ENCODE measurements around the gene CCDC175.

Gene CCDC175

DNA sequence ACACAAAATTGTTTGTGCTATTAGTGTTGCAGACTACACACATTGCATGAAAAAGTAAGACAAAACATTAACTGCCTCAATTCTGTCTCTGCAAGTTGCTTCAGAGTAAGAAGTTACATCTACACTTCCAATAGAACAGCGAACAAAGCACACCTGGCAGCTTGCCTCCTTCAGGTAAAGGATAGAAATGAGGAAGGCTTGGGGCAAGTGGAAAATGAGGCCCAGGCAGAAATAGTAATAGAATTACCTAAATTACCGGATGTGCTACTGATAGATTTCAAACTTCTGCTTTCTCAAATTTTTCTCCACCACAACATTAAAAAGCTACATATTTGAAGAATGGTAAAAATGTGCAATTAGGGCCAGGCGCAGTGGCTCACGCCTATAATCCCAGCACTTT is 37.7 kb downstream of the CCDC175 start:
- no peak for DNase-seq

DNA sequence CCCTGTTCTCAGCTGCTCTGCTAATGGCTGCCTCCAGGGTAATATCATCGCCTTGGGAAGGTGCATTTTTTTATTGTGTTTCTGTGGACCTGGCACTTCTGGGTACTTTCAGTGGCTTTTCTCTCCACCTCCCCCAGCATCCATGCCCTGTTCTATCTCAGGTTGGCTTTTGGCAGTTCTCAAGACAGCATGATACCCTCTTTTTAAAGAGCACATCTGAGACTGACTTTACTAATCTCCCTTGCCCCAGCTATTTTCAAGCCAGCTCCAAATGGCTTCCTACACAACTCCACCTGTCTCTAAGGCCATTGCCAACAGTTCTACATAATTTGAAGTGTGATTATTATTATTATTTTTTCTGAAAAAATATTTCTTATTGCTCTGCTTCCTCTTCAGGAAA is 39.1 kb downstream of the CCDC175 start:
- DNase-seq = no peak

DNA sequence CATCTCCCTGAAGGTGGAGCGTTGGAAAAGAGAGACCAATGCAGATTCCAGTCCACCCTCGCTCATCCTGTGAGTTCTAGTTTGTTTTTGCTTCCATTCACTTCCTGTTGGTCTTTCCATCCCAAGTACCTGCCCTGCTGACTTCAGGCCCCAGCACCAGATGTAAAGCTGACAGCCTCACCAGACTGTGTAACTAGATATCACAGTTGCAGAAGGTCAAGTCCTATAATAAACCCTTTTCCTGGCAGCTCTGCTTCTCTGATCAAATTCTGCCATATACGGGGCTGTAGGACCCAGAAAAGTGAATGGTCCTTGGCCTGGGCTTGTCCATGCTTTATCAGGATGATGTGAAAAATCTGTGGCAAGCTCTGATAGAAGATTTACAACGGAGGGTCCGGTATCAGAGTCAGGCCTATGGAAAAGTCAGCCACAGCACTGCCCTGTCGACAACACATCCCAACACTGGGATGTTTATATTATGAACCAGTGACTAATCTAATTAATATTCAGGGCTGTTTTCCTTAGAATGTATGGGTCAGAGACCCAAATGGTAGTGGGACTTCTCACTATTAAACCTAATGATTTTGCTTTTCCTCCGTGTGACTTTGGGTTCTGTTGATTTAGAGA is 42.1 kb downstream of the CCDC175 start:
- no peak for DNase-seq

DNA sequence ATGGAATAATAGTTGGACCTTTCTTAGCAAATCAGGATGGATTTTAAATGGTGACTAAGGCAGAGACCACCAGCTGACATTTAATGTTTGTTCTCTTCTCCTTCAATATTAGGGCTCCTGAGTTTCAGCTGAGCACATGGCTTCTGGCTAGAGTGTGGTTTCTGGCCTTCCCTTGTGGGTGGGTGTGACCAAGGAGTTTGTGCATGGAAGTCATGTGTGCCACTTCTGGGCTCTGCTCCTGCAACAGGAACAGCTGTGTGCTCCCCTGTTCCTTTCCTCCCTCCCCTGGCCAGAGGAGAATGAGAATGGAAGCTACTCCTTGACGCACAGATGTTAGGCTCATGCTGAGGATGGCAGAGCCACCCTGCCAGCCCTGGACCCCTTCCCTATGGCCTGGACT is 44.2 kb downstream of the CCDC175 start:
- DNase-seq = no peak

DNA sequence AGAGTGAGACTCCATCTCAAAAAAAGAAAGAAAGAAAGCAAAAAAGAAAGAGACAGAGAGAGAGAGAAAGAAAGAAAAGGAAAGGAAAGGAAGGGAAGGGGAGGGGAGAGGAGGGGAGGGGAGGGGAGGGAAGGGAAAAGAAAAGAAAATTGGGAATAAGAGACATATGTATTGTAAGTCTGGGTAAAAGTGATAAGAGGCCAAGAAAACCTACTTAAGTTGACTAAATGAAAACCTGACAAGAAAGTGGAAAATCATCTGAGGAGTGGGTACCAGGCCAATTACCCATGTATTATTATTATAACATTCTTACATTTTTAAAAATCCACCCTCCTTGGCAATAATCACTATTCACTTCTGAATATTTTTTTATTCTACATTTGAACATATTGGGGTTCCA is 46.3 kb downstream of the CCDC175 start:
- no peak for DNase-seq

DNA sequence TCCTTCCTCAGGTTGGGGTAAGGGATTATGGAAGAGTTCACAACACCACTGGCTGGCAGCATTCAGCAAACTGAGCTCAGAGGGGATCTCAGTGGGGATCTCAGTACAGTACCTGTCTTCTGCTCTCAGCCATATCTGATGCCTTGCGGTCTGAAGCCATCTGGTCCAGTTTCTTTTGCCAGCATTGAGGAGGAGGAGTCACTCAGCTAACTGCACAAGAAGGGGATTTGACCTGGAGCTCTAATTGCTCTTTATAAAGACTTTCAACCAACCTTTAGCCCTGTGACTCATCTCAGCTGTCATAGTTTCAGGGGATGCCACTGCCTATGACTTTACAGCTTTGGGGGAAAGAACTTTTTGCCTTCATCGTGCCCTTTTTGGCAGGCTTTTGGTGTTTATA is 47.4 kb downstream of the CCDC175 start:
- no peak for DNase-seq

DNA sequence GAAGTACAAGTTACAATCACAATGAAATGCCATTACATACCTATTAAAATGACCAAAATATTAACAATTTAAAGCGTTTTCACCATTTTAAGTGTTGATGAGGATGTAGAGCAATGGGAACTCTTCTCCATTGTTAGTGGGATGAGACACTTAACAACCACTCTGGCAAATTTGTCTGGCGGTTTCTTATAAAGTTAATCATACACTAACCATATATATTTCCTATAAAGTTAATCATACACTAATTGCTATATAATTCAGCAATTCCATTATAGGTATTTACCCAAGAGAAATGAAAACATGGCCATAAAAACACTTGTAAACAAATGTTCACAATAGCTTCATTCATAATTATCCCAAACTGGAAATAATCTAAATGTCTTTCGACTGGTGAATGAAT is 56.4 kb downstream of the CCDC175 start:
- DNase-seq = no peak

DNA sequence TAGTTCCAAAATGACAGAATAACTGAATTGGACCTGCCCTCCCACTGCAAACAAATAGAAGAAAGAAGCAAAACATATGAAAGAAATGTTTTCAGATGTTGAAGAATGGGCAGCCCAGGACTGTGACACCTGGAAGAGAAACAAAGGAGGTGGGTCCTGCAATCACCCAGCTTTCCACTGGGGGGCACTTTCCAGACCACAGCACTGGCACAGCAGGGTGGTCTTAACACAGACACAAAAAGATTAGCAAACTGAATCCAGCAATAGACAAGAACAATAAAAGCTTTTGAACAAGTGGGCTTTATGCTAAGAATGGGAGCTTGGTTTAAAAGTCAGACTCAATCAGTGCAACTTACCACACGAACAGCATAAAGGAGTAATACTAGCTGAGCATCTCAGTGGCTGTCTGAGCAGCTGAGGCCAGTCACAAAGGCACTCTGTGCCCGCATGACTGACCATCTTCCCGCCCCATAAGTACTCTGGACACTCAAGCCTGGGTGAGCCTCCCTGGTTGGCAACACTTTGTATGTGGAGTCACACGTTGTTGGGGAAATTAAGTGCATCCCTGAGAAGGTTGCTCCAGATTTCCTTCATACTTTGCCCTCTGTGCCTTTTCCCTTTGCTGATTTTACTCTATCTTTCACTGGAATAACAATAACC is 64.6 kb downstream of the CCDC175 start:
- DNase-seq = no peak

DNA sequence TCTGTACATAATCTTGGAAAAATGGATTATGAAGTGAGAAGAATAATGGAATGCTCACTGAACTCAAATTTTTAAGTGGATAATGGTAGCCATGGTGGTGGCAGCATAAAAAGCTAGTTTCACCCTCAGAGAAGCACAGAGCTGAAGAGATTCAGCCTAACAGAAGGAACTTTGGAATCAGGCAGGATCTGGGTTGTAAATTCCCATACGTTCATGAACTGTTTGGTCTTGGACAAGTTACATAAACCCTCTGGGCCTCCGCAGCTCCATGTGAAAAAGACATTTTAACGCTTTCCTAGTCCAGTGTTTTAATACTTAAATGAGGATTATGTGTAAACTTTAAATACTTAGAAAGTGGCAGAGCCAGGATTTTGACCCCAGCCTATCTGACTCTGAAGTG is 65.6 kb downstream of the CCDC175 start:
- no peak for DNase-seq

DNA sequence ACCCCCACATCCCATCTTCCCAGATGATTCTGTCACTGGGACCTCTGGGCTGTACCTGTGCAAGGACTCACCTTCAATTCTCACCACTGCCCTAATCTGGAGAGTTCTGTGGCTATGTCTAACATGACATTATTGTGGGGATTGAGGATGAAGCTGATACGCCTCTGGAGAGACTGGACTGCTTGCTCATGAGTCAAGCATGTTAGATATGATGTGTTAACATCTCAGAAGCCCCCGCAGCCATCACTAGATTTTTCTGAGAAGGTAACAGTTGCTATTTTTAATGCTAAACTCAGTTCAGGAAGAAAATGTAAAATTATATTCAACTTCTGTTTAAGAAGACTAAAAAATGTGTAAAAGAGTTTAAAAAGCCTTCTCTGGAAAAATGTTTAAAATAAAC is 66.6 kb downstream of the CCDC175 start:
- no peak for DNase-seq

DNA sequence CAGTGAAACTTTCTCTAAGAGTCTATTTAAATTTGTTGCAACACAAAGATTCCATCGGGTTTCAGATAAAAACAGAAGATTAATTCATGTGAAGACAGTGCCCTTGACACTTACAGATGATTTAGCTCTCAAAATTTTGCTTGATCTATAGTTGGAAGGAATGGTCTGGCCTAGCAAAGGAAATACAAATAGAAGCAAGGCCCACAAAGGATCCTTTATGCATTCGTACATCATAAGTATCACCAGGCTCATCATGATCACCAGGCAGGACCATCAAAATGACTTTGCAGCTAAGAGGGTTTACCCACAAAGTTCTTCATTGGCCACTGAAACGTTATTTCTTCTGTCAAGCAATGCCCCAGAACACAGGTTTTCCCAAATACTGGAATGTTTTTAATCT is 67.5 kb downstream of the CCDC175 start:
- DNase-seq = no peak

DNA sequence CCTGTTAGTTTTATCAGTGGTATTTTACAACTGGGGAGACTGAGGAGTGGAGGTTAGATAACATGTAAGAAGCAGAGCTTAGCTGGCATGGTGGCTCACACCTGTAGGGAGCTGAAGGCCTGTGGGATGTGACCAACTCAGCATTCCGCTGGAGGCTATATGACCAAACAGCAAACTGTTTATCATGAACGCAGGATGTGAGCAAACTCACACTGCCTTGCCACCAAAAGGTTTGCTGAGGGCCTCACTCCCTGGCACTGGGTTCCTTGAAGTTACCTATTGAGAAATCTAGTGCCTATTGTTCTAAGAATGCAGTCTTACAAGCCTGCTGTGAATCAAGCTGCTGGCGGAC is 68.9 kb downstream of the CCDC175 start:
- no peak for DNase-seq

DNA sequence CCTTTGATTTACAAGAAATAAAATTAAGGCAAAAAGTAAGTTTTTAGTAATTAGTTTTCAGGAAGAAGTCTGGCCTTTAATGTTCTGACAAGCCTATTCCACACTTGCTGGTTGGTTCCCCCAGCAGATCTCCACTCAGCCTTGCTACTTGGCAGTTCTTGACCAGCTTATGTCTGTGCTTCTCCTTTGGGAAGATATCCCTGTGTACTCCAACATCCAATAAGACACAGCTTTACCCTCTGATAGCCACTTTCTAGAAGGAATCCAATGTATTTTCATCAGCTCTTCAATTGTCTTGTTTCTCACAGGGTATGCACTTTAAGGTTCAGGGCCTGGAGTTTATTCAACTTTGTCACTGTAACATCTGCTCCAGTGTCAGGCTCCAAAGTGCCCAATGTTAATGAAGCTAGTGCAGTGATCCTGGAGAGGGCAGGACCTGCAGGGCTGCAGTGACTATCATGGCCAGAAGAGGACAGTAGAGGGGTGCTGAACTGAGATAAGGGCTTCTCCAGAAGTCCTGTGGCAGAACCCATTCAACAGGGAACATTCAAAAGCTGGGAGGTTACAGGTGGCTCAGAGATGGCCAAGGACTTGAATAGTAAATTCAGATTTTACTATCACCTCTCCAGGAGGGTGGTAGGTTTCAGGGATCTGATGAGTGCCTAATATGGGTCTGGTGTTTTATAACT is 69.4 kb downstream of the CCDC175 start:
- DNase-seq = peak; percentile 61 to 70

DNA sequence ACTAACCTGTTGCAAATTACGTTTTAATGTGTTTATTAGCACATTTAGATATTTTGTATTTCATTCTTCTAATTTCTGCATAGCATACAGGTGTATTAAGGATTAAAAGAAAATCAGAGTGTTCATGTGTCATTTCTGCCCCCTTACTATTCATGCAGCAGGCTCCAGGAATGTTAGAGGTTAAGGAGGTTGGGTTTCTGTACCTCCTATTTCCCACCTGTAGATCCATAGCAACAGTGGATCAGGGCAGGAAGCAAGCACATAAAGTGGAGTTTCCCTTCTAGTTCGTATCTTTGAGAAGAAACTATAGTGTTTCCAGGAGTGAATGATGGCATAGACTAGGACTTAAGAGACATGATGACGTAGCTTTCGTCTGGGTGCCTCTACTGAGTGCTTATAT is 73.4 kb downstream of the CCDC175 start:
- DNase-seq = no peak

DNA sequence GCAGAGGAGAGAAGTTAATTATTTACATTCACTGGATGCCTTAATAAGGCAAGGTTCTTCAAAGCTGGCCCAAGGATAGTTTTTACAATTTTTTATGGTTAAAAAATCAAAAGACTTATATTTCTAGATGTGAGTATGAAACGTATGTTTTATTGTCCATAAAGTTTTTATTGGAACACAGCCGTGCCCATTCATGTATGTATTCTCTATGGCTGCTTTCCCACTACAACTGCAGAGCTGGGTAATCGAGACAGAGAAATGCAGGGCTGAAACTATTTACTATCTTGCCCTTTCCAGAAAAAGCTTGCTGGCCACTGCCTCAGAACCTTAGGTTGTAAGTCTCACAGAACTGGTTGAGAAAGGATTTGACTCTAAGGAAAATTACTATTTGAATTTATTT is 75.9 kb downstream of the CCDC175 start:
- DNase-seq = no peak

DNA sequence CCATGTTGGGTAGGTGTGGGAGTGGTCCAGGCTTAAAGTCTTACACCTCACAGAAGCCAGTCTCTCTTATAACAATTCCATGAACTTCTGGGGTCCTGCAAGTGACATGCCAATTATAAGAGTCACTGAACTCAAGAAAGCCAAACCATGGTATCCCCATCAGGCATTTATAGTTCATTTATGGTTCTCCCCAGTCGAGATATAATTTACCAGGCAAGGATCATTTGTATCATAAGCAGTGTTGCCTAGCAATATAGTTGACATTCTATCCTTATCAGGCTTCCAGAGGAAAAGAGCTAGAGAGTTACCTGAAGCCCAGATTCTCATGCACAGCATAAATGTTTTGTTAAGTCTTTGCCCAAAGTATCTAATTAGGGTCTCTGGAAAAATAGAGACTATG is 84.2 kb downstream of the CCDC175 start:
- no peak for DNase-seq

DNA sequence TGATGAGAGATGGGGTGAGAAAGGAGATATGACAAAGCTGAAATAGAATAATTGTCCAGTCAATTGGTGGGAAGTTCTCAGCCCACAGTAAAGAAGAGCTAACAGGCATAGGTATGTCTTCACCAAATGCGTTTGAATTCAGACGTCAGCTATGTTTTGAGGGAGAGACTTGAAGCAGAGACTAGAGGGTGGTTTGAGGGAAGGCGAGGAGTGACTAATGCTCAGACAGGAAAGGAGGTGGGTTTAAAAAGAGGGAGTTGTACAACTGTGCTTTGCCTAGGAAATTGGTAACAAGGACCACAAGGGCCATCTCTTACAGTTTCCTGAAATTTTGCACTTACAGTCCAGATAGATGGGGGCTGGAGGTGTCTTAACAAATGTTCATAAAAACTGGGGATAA is 85.9 kb downstream of the CCDC175 start:
- no peak for DNase-seq

DNA sequence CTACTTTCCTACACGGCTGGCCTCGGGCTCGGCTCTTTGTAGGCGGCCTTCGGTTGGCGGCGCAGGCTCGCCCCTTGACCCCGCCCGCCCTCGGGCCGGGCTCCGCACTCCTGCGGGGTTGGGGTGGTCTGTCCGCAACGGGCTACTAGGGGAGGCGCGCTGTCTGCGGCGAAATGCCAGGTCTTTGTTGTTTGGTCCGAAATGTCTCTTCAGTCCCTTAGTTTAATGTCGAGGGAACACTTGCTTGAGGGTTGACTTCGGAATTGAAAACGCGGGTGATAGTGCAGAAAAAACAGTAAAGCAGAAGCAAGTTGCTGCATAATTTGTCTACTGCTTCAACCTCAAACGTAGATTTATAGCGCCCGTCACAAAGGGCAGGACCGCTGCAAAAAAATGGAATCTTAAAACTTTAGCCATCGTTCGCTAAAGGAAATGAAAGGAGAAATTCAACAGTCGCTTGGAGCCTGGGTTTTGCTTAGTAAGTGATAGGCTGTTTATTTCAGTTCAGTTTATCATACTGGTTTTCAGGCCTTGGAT is 91.9 kb downstream of the CCDC175 start:
- no peak for DNase-seq

DNA sequence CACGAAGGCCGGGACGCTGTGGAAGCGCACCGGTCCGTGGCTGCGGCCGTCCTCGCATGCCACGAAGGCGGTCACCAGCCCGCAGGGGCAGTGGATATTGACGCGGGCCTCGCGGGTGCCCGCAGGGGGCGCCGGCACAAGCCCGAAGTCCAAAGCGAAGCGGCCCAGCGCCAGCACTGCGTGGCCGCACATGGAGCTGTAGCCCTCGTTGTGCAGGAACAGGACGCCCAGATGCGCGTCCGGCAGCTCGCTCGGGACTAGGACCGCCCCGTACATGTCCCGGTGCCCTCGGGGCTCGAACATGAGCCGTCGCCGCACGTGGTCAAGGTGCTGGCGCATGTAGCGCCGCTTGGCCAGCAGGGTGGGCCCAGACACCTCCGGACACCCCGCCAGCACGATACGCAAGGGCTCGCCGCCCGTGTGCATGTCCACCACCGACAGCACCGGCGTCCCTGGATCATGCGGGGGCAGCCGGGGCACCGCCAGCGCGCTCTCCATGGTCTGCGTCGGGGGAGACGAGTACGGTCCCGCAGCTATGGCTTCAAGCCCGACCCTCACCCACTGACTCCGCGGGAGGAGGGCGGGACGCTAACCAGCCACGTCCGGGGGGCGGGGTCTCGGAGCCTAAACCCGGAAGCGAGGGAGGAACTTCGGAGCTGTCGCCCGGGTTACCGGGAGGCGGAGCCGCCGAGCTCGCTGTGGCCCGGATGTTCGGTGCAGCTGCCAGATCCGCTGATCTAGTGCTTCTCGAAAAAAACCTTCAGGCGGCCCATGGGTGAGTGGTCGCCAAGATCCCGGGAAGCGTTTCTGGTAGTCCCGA is 92.6 kb downstream of the CCDC175 start, which contains the start of the genes JKAMP and L3HYPDH:
TSS of gene JKAMP (plus strand) at position 699 of the 820 bp plus-strand sequence. CDS start at position 772, 73 bp downstream.
TSS of gene L3HYPDH (minus strand) at position 590 of the 820 bp plus-strand sequence. CDS start at position 498, 92 bp downstream.
- peak; percentile 99 for DNase-seq

DNA sequence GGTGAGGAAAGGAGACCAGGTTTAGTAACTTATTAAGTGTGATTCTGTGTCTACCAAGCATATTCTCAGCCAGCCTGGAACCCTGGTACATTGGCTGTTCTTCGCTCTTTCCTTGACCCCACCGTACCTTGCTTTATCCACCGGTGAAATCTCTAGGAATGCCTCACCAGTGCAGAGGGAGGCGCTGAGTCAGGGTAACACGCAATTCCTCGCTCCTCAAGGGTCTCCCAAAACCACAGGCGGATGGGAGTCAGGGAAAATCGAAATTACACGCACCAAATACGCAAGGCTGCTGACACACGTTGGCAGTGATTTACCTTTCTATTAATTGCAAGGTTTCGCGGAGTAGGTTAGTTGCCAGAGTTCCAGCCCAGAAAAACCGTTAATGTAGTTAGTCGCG is 93.2 kb downstream of the CCDC175 start:
- DNase-seq = no peak

DNA sequence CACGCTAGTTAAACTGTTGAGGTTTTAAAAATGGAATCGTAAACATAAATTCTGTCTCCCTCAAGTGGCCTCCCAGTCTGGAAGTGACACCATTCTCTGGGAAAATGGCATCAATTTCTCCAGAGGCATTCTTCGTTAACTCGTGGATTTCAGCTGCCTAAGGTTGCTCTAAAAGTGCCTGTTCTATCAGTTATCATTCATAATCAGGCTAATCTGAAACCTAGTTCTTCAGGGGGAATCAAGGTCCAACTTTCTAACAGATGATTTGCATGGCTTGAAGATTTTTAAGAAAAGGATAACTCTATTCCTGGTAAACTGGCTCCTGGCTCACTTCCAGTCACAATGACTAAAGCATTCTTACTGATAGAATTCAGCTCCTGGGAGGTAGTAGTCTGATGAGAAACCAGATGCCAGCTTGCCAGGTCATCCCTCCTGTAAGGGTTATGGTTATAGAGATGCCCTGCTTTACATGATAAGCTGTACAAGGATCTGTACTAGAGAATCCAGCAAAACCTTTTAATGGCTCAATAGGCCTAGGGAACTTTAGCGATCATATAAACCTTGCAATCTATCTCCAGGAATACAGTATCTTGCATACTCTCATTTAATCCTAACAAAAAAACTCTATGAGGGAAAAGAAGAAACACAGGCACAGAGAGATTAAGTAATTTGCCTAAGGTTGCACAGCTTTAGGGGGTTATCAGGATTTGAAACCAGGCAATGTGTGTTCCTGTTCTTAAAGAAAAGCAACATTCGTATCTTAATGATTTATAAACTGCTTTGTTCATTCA is 93.9 kb downstream of the CCDC175 start:
- DNase-seq = no peak

DNA sequence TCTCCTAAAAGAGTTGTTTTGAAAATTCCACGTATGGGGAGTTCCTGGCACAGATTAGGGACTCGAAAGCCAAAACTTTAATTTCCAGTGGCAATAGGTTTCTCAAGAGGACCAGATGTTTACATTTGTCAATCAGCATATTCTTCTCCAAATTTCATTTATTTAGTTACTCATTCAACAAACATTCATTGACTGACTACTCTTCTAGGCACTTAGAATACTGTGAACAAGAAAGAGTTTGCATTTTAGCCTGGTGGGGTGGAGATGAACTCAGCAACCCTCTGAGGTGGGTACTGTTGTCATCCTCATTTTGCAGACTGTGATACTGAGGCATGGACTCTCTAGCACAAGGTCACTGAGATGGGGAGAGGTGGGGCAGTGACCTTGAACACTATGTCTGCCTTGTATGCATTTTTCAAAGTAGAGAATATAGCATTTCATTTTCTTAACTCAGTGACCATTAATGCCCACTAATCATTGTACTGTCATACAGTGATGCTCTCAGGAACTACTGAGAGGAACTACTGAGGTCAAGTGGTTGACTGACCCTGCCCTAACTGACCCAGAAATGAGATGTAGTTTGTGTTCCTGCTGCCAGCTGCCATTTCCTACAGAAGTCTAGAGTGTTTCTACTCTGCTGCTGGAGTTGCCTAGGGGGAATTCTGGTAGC is 94.6 kb downstream of the CCDC175 start:
- no peak for DNase-seq

Data from activated CD4-positive, alpha-beta T cell treated with anti-CD3 and anti-CD28 coated beads, Interleukin-2, amount 50 U/mL, for 48 hours (primary cell).